ENCODE results near the gene PSMB4.

GRCh38 chr1:151407304-151407703, 7.9 kb downstream of the PSMB4 start:
- TF ChIP-seq ZNF423 (CRISPR knock-in tag; IDR thresholded peaks at IDR 0.05) = no peak
- TF ChIP-seq ZNF232 (CRISPR knock-in tag; IDR thresholded peaks at IDR 0.05) = no peak
- TF ChIP-seq E2F4 (CRISPR knock-in tag; IDR thresholded peaks at IDR 0.05; ENCODE audit: borderline replicate concordance, low read depth) = no peak
- no peak for TF ChIP-seq USF2 (CRISPR knock-in tag; IDR thresholded peaks at IDR 0.05)
- no peak for TF ChIP-seq ATF2 (CRISPR knock-in tag; IDR thresholded peaks at IDR 0.05; ENCODE audit: borderline replicate concordance, low read depth)
- no peak for TF ChIP-seq CTCF (IDR thresholded peaks at IDR 0.05)
- TF ChIP-seq NR1H2 (CRISPR knock-in tag; IDR thresholded peaks at IDR 0.05) = no peak
- no peak for TF ChIP-seq MAX (CRISPR knock-in tag; IDR thresholded peaks at IDR 0.05)

Data from WTC11 (cell line).